ENCODE results near the gene ANKDD1A.

The ANKDD1A gene

DNA sequence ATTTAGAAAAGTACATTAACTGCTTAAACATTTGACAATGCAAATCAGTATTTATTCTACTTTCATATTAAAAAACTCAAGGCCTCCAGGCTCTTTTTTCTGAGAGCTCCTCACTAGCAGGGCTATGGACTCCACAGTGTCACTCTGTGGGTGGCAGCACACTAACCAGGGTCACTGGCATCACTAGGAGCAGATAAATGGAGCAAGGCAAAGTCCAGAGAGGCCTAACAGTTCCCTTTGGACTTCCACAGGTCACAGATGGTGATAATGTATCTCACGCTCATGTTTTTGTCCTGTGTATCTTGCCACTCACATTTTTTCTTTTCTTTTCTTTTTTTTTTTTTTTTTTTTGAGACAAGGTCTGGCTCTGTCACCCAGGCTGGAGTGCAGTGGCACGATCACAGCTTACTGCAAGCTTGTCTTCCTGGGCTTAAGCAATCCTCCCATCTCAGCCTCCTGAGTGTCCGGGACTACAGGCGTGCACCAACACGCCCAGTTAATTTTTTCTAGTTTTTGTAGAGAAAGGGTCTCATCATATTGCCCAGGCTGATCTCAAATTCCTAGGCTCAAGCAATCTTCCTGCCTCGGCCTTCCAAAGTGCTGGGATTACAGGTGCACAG, 70.2 kb downstream of the ANKDD1A start:
- no peaks in the 10 kb centered on the region for H3K27me3 ChIP-seq (ENCODE audit: control insufficient read depth, insufficient read depth, low read length)
- no peaks in the 10 kb centered on the region for H3K9me3 ChIP-seq (replicated peaks; ENCODE audit: low read length)
- H3K4me2 ChIP-seq (ENCODE audit: low read length), result peak overlapping the region; percentile 71
- H3K4me3 ChIP-seq (ENCODE audit: low read length), result no peak overlapping the region
- H3K36me3 ChIP-seq (ENCODE audit: insufficient read depth, low read length), result peaks cover 41% of the 10 kb centered on the region
- H3K9ac ChIP-seq (ENCODE audit: low read depth, low read length), result peak overlapping the region; percentile 11
- peaks cover 16% of the 10 kb centered on the region for H3K4me1 ChIP-seq (ENCODE audit: control insufficient read depth, insufficient read depth, low read length)

DNA sequence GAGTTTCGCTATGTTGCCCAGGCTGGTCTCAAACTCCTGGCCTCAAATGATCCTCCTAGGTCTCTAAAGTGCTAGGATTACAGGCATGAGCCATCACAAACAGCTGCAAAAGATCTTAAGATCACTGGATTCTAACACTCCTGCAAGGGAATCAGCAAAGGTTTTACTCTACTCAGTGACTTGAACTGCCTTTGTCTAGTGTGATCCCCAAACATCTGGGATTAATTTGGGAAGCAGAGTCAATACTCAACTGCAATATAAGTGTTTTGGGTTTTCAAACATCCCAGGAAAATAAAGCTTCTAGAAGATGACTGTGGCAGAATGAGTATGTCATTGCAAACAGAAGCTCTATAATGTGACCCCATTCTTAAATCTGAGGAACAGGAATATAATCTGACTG, 70.8 kb downstream of the ANKDD1A start:
- Histone ChIP-seq H3K9ac (ENCODE audit: low read depth, low read length) (no peak overlapping the region), H3K4me1 (ENCODE audit: control insufficient read depth, insufficient read depth, low read length) (peaks cover 22% of the 10 kb centered on the region), H3K9me3 (replicated peaks; ENCODE audit: low read length) (no peaks in the 10 kb centered on the region), H3K4me2 (ENCODE audit: low read length) (no peak overlapping the region), H3K4me3 (ENCODE audit: low read length) (no peak overlapping the region), H3K36me3 (ENCODE audit: insufficient read depth, low read length) (peaks cover 46% of the 10 kb centered on the region), H3K27me3 (ENCODE audit: control insufficient read depth, insufficient read depth, low read length) (no peaks in the 10 kb centered on the region)

DNA sequence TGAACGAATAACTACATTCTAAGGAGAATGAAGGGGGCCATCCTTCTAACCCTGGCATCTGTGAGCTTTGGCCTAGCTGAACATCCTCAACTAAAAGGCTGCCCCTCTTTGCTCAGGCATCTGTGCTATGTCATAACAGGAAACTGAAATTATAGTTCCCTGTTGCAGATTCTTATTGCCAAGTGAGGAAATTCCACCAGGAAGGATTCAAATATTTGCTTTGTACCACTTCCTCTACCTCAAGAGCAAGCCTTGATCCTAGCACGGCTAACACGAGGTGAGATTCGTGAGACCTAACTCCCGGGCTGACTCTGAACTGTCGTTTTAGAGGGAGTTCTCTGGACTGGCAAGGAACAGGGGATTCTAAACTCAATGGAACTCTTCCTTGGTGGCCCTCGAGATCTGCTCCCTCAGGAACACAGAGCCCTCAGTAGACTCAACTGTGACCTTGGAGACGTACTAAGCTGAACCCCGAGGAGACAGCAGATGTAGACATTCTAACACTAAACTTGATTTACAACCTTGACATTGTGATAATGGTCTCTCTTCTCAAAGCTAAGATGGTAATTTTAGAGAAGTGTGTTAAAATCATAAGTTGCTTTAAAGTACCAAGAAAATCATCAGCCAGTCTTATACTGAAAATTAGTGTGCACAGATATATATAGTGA, 73.8 kb downstream of the ANKDD1A start:
- H3K4me1 ChIP-seq (ENCODE audit: control insufficient read depth, insufficient read depth, low read length), result peaks cover 26% of the 10 kb centered on the region
- H3K9ac ChIP-seq (ENCODE audit: low read depth, low read length), result peak overlapping the region; percentile 31
- no peaks in the 10 kb centered on the region for H3K27me3 ChIP-seq (ENCODE audit: control insufficient read depth, insufficient read depth, low read length)
- peaks cover 25% of the 10 kb centered on the region for H3K36me3 ChIP-seq (ENCODE audit: insufficient read depth, low read length)
- peak overlapping the region; percentile 26 for H3K4me3 ChIP-seq (ENCODE audit: low read length)
- no peaks in the 10 kb centered on the region for H3K9me3 ChIP-seq (replicated peaks; ENCODE audit: low read length)
- H3K4me2 ChIP-seq (ENCODE audit: low read length), result peak overlapping the region; percentile 64

DNA sequence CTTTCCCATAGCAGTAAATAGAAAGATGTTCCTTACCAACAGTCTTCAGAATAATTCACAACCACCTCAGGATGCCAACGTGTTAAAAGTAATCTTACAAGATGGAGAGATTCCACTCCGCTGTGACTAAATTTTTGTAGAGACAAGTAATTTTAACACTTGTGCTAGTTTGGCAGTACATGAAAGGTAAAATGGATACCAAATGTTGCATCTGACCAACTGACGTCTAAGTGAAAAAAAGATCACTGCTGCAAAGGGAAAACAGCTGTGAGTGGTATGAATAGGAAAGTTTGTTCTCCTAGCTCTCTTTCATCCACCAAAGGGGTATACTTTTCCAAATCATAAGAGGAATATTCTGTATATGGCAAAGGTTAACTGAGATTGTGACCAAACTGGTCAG, 75.4 kb downstream of the ANKDD1A start:
- Histone ChIP-seq H3K36me3 (ENCODE audit: insufficient read depth, low read length) (peaks cover 21% of the 10 kb centered on the region), H3K4me2 (ENCODE audit: low read length) (peak overlapping the region; percentile 56), H3K4me3 (ENCODE audit: low read length) (peak overlapping the region; percentile 1), H3K9me3 (replicated peaks; ENCODE audit: low read length) (no peaks in the 10 kb centered on the region), H3K27me3 (ENCODE audit: control insufficient read depth, insufficient read depth, low read length) (no peaks in the 10 kb centered on the region), H3K4me1 (ENCODE audit: control insufficient read depth, insufficient read depth, low read length) (peaks cover 26% of the 10 kb centered on the region), H3K9ac (ENCODE audit: low read depth, low read length) (no peak overlapping the region)

DNA sequence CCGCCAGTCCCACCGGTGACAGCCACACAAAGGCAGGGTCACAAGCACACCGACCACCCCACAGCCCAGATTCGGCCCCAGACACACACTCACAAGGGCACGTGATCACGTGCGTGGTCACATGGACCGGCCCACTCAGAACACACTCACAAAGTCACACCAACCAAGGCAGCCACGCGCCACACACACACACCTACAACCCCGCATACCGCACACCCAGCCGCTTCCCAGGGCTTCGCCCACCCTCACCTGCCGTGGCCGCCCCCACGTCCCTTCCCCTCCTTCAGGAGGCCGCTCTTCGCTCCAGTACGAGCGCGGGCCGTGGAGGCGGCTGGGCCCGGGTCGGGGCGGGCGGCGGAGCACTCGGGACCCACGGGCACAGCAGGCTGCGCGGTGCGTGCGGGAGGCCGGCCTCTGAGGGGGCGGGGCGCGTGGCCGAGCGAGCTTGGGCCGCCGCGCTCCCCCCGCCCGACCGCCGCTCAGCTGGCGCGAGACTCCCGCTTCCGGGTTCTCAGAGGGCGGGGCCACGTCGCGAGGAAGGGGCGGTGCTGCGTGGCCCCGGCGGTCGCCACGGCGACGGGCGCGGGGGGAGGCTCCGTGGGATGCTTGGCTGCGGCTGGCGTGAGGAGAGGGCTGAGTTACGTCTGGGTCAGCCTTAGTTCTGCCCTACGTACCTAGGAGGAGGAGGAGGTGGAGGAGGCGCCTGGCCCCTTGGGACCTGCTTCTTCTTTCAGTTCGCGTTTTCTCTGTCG, 77.9 kb downstream of the ANKDD1A start, which contains the start of gene SPG21:
Gene SPG21, minus strand, starts transcription at position 499 of the 752 bp plus-strand sequence. CDS start 6,345 bp downstream, outside the sequence.
- Histone ChIP-seq H3K9me3 (replicated peaks; ENCODE audit: low read length) (no peaks in the 10 kb centered on the region), H3K27me3 (ENCODE audit: control insufficient read depth, insufficient read depth, low read length) (no peaks in the 10 kb centered on the region), H3K4me2 (ENCODE audit: low read length) (peak within 1 kb of the TSS; percentile 96), H3K36me3 (ENCODE audit: insufficient read depth, low read length) (peaks cover 6% of the 10 kb centered on the region), H3K4me3 (ENCODE audit: low read length) (peak within 1 kb of the TSS; percentile 99), H3K4me1 (ENCODE audit: control insufficient read depth, insufficient read depth, low read length) (peaks cover 25% of the 10 kb centered on the region), H3K9ac (ENCODE audit: low read depth, low read length) (peak within 1 kb of the TSS; percentile 98)

DNA sequence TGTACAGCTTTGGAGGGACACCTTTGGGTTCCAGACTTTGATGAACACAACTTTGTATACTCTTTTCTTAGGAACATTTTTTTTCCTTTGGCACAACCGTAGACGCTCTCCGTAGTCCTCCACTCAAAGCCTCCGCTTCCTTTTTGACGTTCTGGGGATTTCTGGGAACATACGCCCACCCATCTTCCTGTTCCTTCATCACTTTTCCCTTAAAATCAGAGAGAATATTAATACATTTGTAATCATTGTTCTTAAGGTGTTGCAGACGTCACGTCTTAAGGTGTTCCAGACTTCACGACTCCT, 78.4 kb downstream of the ANKDD1A start:
- Histone ChIP-seq H3K4me2 (ENCODE audit: low read length) (peak overlapping the region; percentile 96), H3K4me3 (ENCODE audit: low read length) (peak overlapping the region; percentile 99), H3K4me1 (ENCODE audit: control insufficient read depth, insufficient read depth, low read length) (peaks cover 22% of the 10 kb centered on the region), H3K9me3 (replicated peaks; ENCODE audit: low read length) (no peaks in the 10 kb centered on the region), H3K36me3 (ENCODE audit: insufficient read depth, low read length) (peaks cover 6% of the 10 kb centered on the region), H3K9ac (ENCODE audit: low read depth, low read length) (peak overlapping the region; percentile 98), H3K27me3 (ENCODE audit: control insufficient read depth, insufficient read depth, low read length) (no peaks in the 10 kb centered on the region)

DNA sequence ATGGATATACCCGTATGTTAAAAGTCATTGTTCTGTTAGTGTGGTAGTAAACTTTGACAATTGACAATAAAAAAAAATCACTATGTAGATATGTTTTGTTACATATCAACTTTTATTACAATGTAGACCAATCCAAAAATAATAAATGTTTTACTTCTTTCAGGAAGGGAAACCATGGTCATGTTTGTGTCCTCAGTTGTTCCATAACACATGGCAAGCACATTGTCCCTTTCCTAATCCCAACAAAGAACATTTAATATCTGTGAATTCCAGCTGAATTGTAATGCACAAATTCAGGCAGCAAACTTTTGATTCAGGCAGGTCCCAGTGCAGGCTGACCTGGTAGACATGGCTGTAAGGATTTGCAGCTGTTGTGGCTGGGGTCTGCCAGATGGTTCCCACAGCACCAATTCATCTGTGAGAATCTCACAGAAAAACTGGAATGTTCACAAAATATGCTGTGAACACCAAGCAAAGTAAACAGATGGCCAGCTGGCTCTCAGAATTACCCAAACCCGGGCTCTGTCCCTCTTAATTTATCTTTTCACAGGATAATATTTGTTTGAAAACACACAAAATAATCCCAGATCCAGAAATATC, 79.9 kb downstream of the ANKDD1A start:
- no peak overlapping the region for H3K4me2 ChIP-seq (ENCODE audit: low read length)
- no peak overlapping the region for H3K9ac ChIP-seq (ENCODE audit: low read depth, low read length)
- peaks cover 14% of the 10 kb centered on the region for H3K4me1 ChIP-seq (ENCODE audit: control insufficient read depth, insufficient read depth, low read length)
- H3K36me3 ChIP-seq (ENCODE audit: insufficient read depth, low read length), result peaks cover 6% of the 10 kb centered on the region
- H3K27me3 ChIP-seq (ENCODE audit: control insufficient read depth, insufficient read depth, low read length), result no peaks in the 10 kb centered on the region
- H3K9me3 ChIP-seq (replicated peaks; ENCODE audit: low read length), result no peaks in the 10 kb centered on the region
- no peak overlapping the region for H3K4me3 ChIP-seq (ENCODE audit: low read length)

DNA sequence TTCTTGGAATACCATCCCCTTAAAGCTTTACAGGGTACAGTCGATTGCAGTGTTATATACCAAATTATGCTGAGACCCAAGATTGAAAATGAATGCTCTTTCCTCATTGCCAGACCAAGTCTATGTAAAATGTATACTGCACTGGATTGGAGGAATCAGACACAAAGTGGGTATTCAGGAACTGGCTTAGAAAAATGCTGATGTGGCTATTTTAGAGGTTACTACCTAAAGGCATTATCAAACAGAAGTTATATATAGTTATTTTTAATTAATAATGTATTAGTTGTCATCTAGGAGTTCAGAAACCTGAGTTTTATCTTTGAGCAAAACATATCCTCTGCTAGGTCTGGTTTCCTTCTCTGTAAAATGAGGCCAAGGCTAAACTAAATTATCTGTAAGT, 81.6 kb downstream of the ANKDD1A start:
- Histone ChIP-seq H3K9me3 (replicated peaks; ENCODE audit: low read length) (no peaks in the 10 kb centered on the region), H3K9ac (ENCODE audit: low read depth, low read length) (no peak overlapping the region), H3K4me3 (ENCODE audit: low read length) (no peak overlapping the region), H3K4me1 (ENCODE audit: control insufficient read depth, insufficient read depth, low read length) (peaks cover 5% of the 10 kb centered on the region), H3K36me3 (ENCODE audit: insufficient read depth, low read length) (no peaks in the 10 kb centered on the region), H3K4me2 (ENCODE audit: low read length) (no peak overlapping the region), H3K27me3 (ENCODE audit: control insufficient read depth, insufficient read depth, low read length) (no peaks in the 10 kb centered on the region)

DNA sequence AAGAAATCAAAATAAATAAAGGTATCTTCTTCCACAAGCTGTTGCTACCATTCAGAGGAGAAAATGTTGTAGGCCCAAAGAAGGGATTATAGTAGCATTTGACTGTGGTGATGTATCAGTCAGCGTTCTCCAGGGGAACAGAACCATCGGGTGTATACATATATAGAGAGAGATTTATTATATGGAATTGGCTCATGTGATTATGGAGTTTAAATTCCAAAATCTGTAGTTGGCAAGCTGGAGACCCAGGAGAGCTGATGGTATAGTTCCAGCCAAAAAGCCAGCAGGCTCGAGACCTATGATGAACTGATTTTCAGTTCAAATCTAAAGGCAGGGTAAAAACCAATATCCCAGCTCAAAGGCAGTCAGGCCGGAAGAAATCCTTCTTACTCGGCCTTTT, 85.4 kb downstream of the ANKDD1A start:
- H3K36me3 ChIP-seq (ENCODE audit: insufficient read depth, low read length), result peaks cover 5% of the 10 kb centered on the region
- H3K9me3 ChIP-seq (replicated peaks; ENCODE audit: low read length), result no peaks in the 10 kb centered on the region
- no peak overlapping the region for H3K4me3 ChIP-seq (ENCODE audit: low read length)
- no peak overlapping the region for H3K9ac ChIP-seq (ENCODE audit: low read depth, low read length)
- no peaks in the 10 kb centered on the region for H3K4me1 ChIP-seq (ENCODE audit: control insufficient read depth, insufficient read depth, low read length)
- H3K27me3 ChIP-seq (ENCODE audit: control insufficient read depth, insufficient read depth, low read length), result no peaks in the 10 kb centered on the region
- H3K4me2 ChIP-seq (ENCODE audit: low read length), result no peak overlapping the region

DNA sequence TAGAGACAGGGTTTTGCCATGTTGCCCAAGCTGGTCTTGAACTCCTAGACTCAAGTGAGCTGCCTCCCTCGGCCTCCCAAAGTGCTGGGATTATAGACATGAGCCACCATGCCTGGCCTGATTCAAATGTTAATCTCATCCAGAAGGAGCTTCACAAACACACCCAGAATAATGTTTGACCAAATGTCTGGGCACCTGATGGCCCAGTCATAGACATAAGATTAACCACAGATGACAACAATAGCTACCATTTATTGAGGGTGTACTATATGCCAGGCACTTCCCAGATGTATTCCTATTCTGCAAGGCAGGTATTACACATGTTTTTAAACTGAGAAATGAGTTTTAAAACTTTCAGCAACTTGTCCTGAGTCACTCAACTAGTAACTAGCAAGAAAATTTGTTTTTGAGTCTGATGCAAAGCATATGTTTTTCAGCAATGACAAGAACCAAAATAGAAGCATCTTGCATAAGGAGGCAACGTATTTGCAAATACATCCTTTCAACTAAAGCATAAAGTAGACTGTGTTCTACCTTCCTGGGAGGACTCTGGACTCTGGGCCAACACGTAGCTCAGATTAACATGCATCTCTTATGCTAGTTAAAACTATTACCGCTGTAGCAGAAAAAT, 86.2 kb downstream of the ANKDD1A start:
- Histone ChIP-seq H3K9ac (ENCODE audit: low read depth, low read length) (no peak overlapping the region), H3K4me1 (ENCODE audit: control insufficient read depth, insufficient read depth, low read length) (no peaks in the 10 kb centered on the region), H3K4me2 (ENCODE audit: low read length) (no peak overlapping the region), H3K4me3 (ENCODE audit: low read length) (no peak overlapping the region), H3K27me3 (ENCODE audit: control insufficient read depth, insufficient read depth, low read length) (no peaks in the 10 kb centered on the region), H3K9me3 (replicated peaks; ENCODE audit: low read length) (no peaks in the 10 kb centered on the region), H3K36me3 (ENCODE audit: insufficient read depth, low read length) (peaks cover 5% of the 10 kb centered on the region)

DNA sequence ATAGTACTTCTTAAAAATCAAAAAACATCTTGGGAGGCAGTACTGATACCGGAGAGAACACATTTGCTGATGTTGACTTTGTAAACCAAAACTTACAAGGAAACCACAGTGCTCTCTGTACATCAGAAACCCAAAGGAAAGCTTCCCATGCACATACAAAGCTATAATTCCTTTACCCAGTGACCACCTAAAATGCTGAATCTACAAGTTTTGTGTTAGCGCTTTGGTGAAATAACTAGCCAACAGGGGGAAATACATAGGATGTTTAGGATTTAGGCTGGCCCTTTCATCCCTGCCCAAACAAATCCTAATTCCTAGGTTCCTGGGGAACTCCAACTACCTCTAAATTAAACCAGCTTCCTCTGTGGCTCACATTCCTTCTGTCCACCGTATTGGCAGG, 93.3 kb downstream of the ANKDD1A start:
- Histone ChIP-seq H3K4me3 (ENCODE audit: low read length) (no peak overlapping the region), H3K4me1 (ENCODE audit: control insufficient read depth, insufficient read depth, low read length) (no peaks in the 10 kb centered on the region), H3K27me3 (ENCODE audit: control insufficient read depth, insufficient read depth, low read length) (no peaks in the 10 kb centered on the region), H3K9me3 (replicated peaks; ENCODE audit: low read length) (no peaks in the 10 kb centered on the region), H3K4me2 (ENCODE audit: low read length) (no peak overlapping the region), H3K9ac (ENCODE audit: low read depth, low read length) (no peak overlapping the region), H3K36me3 (ENCODE audit: insufficient read depth, low read length) (peaks cover 21% of the 10 kb centered on the region)
